IMR-90 (cell line): ENCODE results near the gene PGBD1. TPM values are rescaled to one million over a fixed set of nuclear protein-coding genes. Genes with fewer than 3 reads are reported as not detected.

Experiments
- ATAC-seq: fragments of 200-7000 bp; cut with Tn5 transposase; 2 replicates; pipeline ENCODE4 v1.9.1; 2020; ENCODE audit warnings: low read depth, mild to moderate bottlenecking, moderate library complexity
- BruUV-seq: library from RNA; stranded (reverse); fragments of 400-500 nt; replicated peaks from 2 replicates; lab custom pipeline; 2021; lab: Mats Ljungman, UMichigan
- CTCF ChIA-PET: fragments of 300-600 bp; formaldehyde crosslinking; extraction: SDS; loops from one replicate; lab custom pipeline; 2021; ENCODE audit warnings: antibody characterized with exemption; lab: Yijun Ruan, JAX
- POLR2A ChIA-PET: fragments of 300-600 bp; sonication (Branson Sonifier 250); formaldehyde crosslinking; loops from one replicate; lab custom pipeline; 2022; ENCODE audit warnings: antibody characterized with exemption; ENCODE audit not compliant: unreplicated experiment; lab: Charles Lee
- DNase-seq: peaks from one replicate; pipeline ENCODE4 v3.0.0; 2013
- H2AFZ ChIP-seq: replicated peaks from 2 replicates; pipeline ENCODE3; 2013; ENCODE audit warnings: low read length, mild to moderate bottlenecking; ENCODE audit not compliant: poor library complexity
- H2AK5ac ChIP-seq: 2 replicates; pipeline ENCODE4 v1.6.1; 2013; ENCODE audit warnings: low read depth, low read length, inconsistent platforms
- H2AK9ac ChIP-seq: replicated peaks from 2 replicates; pipeline ENCODE3; 2013; ENCODE audit warnings: mild to moderate bottlenecking, low read depth, low read length, moderate library complexity; ENCODE audit not compliant: poor library complexity
- H2BK120ac ChIP-seq: 2 replicates; pipeline ENCODE4 v1.6.1; 2013; ENCODE audit warnings: low read depth, low read length, inconsistent platforms
- H2BK15ac ChIP-seq: 3 replicates; pipeline ENCODE4 v1.6.1; 2013; ENCODE audit warnings: low read depth, low read length, inconsistent platforms
- H2BK20ac ChIP-seq: 2 replicates; pipeline ENCODE4 v1.6.1; 2013; ENCODE audit warnings: low read depth, mild to moderate bottlenecking, inconsistent platforms, low read length, moderate library complexity
- H2BK5ac ChIP-seq: 2 replicates; pipeline ENCODE4 v1.6.1; 2013; ENCODE audit warnings: mild to moderate bottlenecking, low read depth, low read length, inconsistent platforms; ENCODE audit not compliant: poor library complexity, severe bottlenecking
- H3K14ac ChIP-seq: replicated peaks from 2 replicates; pipeline ENCODE4 v1.6.1; 2013; ENCODE audit warnings: low read depth, low read length, inconsistent platforms
- H3K18ac ChIP-seq: 2 replicates; pipeline ENCODE4 v1.6.1; 2013; ENCODE audit warnings: low read depth, low read length, control low read depth
- H3K23ac ChIP-seq: 2 replicates; pipeline ENCODE4 v1.6.1; 2013; ENCODE audit warnings: low read depth, low read length, inconsistent platforms
- H3K27ac ChIP-seq: 2 replicates; pipeline ENCODE4 v1.5.1; 2013; ENCODE audit warnings: mild to moderate bottlenecking, control low read depth, low read length; ENCODE audit not compliant: insufficient read depth
- H3K27me3 ChIP-seq: 2 replicates; pipeline ENCODE4 v1.6.1; 2013; ENCODE audit warnings: low read length; ENCODE audit not compliant: control insufficient read depth, insufficient read depth
- H3K36me3 ChIP-seq: 2 replicates; pipeline ENCODE4 v1.6.1; 2013; ENCODE audit warnings: low read length, mixed read lengths; ENCODE audit not compliant: control insufficient read depth, insufficient read depth
- H3K4ac ChIP-seq: 2 replicates; pipeline ENCODE4 v1.6.1; 2013; ENCODE audit warnings: low read depth, low read length, inconsistent platforms
- H3K4me1 ChIP-seq: 2 replicates; pipeline ENCODE4 v1.6.1; 2013; ENCODE audit warnings: low read length, mixed read lengths; ENCODE audit not compliant: control insufficient read depth, insufficient read depth
- H3K4me2 ChIP-seq: 2 replicates; pipeline ENCODE4 v1.6.1; 2013; ENCODE audit warnings: low read depth, mild to moderate bottlenecking, control low read depth, low read length, moderate library complexity
- H3K4me3 ChIP-seq: 2 replicates; pipeline ENCODE4 v1.5.1; 2013; ENCODE audit warnings: low read depth, mild to moderate bottlenecking, control low read depth, low read length, moderate library complexity; ENCODE audit not compliant: insufficient read depth
- H3K56ac ChIP-seq: 2 replicates; pipeline ENCODE4 v1.6.1; 2013; ENCODE audit warnings: low read length, inconsistent platforms; ENCODE audit not compliant: insufficient read depth; ENCODE audit errors: extremely low read depth
- H3K79me1 ChIP-seq, 2 experiments: 2 replicates each; pipeline ENCODE4 v1.6.1; 2013; ENCODE audit warnings: low read length in 2 of 2, inconsistent platforms in 1 of 2, low read depth in 1 of 2
- H3K9ac ChIP-seq: 2 replicates; pipeline ENCODE4 v1.6.1; 2013; ENCODE audit warnings: low read depth, low read length, control low read depth
- H3K9me1 ChIP-seq: 2 replicates; pipeline ENCODE4 v1.6.1; 2013; ENCODE audit warnings: low read length, inconsistent platforms; ENCODE audit not compliant: insufficient read depth
- H3K9me3 ChIP-seq: 2 replicates; pipeline ENCODE4 v1.6.1; 2013; ENCODE audit warnings: low read length; ENCODE audit not compliant: control insufficient read depth, insufficient read depth
- H4K20me1 ChIP-seq: 2 replicates; pipeline ENCODE4 v1.6.1; 2013; ENCODE audit warnings: low read length, inconsistent platforms; ENCODE audit not compliant: insufficient read depth
- H4K5ac ChIP-seq: 2 replicates; pipeline ENCODE4 v1.6.1; 2013; ENCODE audit warnings: mild to moderate bottlenecking, low read depth, low read length, control low read depth
- H4K8ac ChIP-seq, 2 experiments: 2 replicates each; pipeline ENCODE4 v1.6.1; 2013; ENCODE audit warnings: low read depth in 2 of 2, low read length in 2 of 2, control low read depth in 1 of 2, inconsistent platforms in 1 of 2
- H4K91ac ChIP-seq: 2 replicates; pipeline ENCODE4 v1.6.1; 2013; ENCODE audit warnings: low read depth, low read length, inconsistent platforms; ENCODE audit not compliant: insufficient read depth
- FOS ChIP-seq: fragments of 150-350 bp; IDR thresholded peaks from 2 replicates; pipeline ENCODE4 v1.6.1; 2016; ENCODE audit warnings: low read depth, low read length
- MAZ ChIP-seq: IDR thresholded peaks from 2 replicates; pipeline ENCODE4 v1.6.1; 2012; ENCODE audit warnings: low read depth, mild to moderate bottlenecking, low read length, improper control_type of control experiment, moderate library complexity, borderline replicate concordance
- MXI1 ChIP-seq: IDR thresholded peaks from 2 replicates; pipeline ENCODE4 v1.6.1; 2012; ENCODE audit warnings: low read depth, mild to moderate bottlenecking, low read length, moderate library complexity, borderline replicate concordance
- NFE2L2 ChIP-seq: fragments of 150-350 bp; IDR thresholded peaks from 2 replicates; pipeline ENCODE4 v1.6.1; 2016; ENCODE audit warnings: low read depth, mild to moderate bottlenecking, low read length
- POLR2A ChIP-seq: IDR thresholded peaks from 2 replicates; pipeline ENCODE4 v1.6.1; 2012; ENCODE audit warnings: mild to moderate bottlenecking, low read depth, low read length
- RAD21 ChIP-seq: IDR thresholded peaks from 2 replicates; pipeline ENCODE4 v1.6.1; 2012; ENCODE audit warnings: low read length, improper control_type of control experiment
- RCOR1 ChIP-seq: IDR thresholded peaks from 2 replicates; pipeline ENCODE4 v1.6.1; 2012; ENCODE audit warnings: mild to moderate bottlenecking, low read length, improper control_type of control experiment; ENCODE audit not compliant: insufficient replicate concordance
- USF2 ChIP-seq: fragments of 150-350 bp; IDR thresholded peaks from 2 replicates; pipeline ENCODE4 v1.6.1; 2017; ENCODE audit warnings: mild to moderate bottlenecking, antibody characterized with exemption, low read length, low read depth
- WGBS, 2 experiments: methylation state at CpG; one replicate each; pipeline versions ENCODE4 v1.1.5 to v1.1.7; 2013; ENCODE audit warnings: missing lambda C conversion rate in 2 of 2; ENCODE audit not compliant: insufficient read length in 1 of 2; ENCODE audit errors: extremely low coverage in 2 of 2; 5-methylcytosine and 5-hydroxymethylcytosine counted together
- dilution Hi-C: fragments of 300-500 bp; cut with HindIII; formaldehyde crosslinking; loops from one replicate; pipeline ENCODE4 v1.14.3; 2018; ENCODE audit warnings: low sequenced_read_pairs; ENCODE audit not compliant: unreplicated experiment
- in situ Hi-C: fragments of 300-500 bp; cut with MboI; formaldehyde crosslinking; loops from 3 replicates; pipeline ENCODE4 v1.14.3; 2019; ENCODE audit warnings: low sequenced_read_pairs, inconsistent platforms, mixed read lengths
- intact Hi-C: fragments of 100-400 bp; cut with micrococcal nuclease; formaldehyde crosslinking; loops from 2 replicates; pipeline ENCODE4 v1.10.0; 2022
- polyA plus RNA-seq, 3 experiments: library from polyadenylated mRNA; depleted of rRNA; stranded (reverse); fragments of >200 nt; gene quantifications; 2 replicates each; pipeline ENCODE4 v1.2.3, GENCODE V29; 2012; ENCODE audit warnings: low replicate concordance in 1 of 3
- total RNA-seq: library from RNA; depleted of rRNA; stranded (reverse); fragments of >200 nt; gene quantifications from 2 replicates; pipeline ENCODE4 v1.2.3, GENCODE V29; 2012

PGBD1 gene
- total and polyA plus RNA-seq, 2 of the 4 experiments (the other 2 are of a cell fraction), result 3.9 to 6.3 TPM

GRCh38 chr6:28235912-28236452, 45.4 kb upstream of the PGBD1 start:
- no peak for DNase-seq
- Histone ChIP-seq H4K20me1 (no peaks in the 10 kb centered on the region), H2BK20ac (no peak overlapping the region), H3K4me1 (no peaks in the 10 kb centered on the region), H3K9ac (no peak overlapping the region), H3K23ac (no peak overlapping the region), H3K4me2 (no peak overlapping the region), H3K56ac (no peak overlapping the region), H2BK5ac (no peak overlapping the region), H3K9me1 (0 out of 2 replicates have a peak, but pooled peaks cover 4% of the 10 kb centered on the region), H4K91ac (no peak overlapping the region), H4K5ac (no peak overlapping the region), H2BK120ac (no peak overlapping the region), H3K4ac (no peak overlapping the region), H2AFZ (no peak overlapping the region), H3K4me3 (no peak overlapping the region), H2BK15ac (no peak overlapping the region), H3K36me3 (peaks cover 27% of the 10 kb centered on the region), H2AK5ac (no peak overlapping the region), H3K27me3 (no peaks in the 10 kb centered on the region), H3K14ac (no peak overlapping the region), H3K79me1 (peaks cover 4 to 8% of the 10 kb centered on the region in 2 experiments; a peak in 3 of 4 replicates), H3K9me3 (0 out of 2 replicates have a peak, but pooled peaks cover 3% of the 10 kb centered on the region), H3K27ac (no peak overlapping the region), H4K8ac (no peak overlapping the region), H2AK9ac (no peak overlapping the region), H3K18ac (no peak overlapping the region)
- CTCF ChIA-PET, result no interaction called here
- in situ Hi-C loops (no loop called here), dilution Hi-C loops (no loop called here), intact Hi-C loops (no loop called here)
- no TSS peak for BruUV-seq
- TF ChIP-seq USF2 (no peak), RCOR1 (no peak), MXI1 (no peak), RAD21 (no peak), MAZ (no peak), FOS (no peak), POLR2A (no peak), NFE2L2 (no peak)
- ATAC-seq, result no peak
- POLR2A ChIA-PET, result no interaction called here
- WGBS, 2 experiments, result no CpG with 5 or more reads among the region's 3 CpGs
